HuH-7.5 (cell line): ENCODE measurements around the gene FLT4.

Experiments used
- DNase-seq: peaks from one replicate; pipeline ENCODE4 v3.0.0; 2011; ENCODE audit warnings: low spot score

The FLT4 gene

GRCh38 chr5:180590543-180591310, 58.7 kb downstream of the FLT4 start:
- DNase-seq: no peak

GRCh38 chr5:180589771-180590542, 59.4 kb downstream of the FLT4 start:
- no peak for DNase-seq

GRCh38 chr5:180586870-180587269, 62.5 kb downstream of the FLT4 start:
- no peak for DNase-seq

- DNase-seq: no peak
These were observed 63.2 kb downstream of the FLT4 start for GRCh38 chr5:180586204-180586603.

GRCh38 chr5:180583738-180584137, 65.7 kb downstream of the FLT4 start:
- no peak for DNase-seq

GRCh38 chr5:180580681-180581080, 68.7 kb downstream of the FLT4 start:
- DNase-seq: no peak

- DNase-seq: no peak
These were observed 73.8 kb downstream of the FLT4 start for GRCh38 chr5:180575571-180575970.

GRCh38 chr5:180568914-180569313, 80.5 kb downstream of the FLT4 start:
- DNase-seq: no peak

- no peak for DNase-seq
These were observed 85.4 kb downstream of the FLT4 start for GRCh38 chr5:180563994-180564393.

GRCh38 chr5:180558232-180558631, 91.2 kb downstream of the FLT4 start:
- DNase-seq: no peak

GRCh38 chr5:180557217-180557809, 92.1 kb downstream of the FLT4 start:
- no peak for DNase-seq

GRCh38 chr5:180555168-180555921, 94.1 kb downstream of the FLT4 start:
- DNase-seq: no peak

GRCh38 chr5:180553530-180553929, 95.9 kb downstream of the FLT4 start:
- no peak for DNase-seq
